Neuron (in vitro differentiated cells): ENCODE results near the gene BRD8.
"Not testable (repeated sequence)": the region's sequence is repeated elsewhere in the genome, so short reads cannot be mapped to it uniquely, and the experiment has no call there.

ENCODE experiments used
- H2AFZ ChIP-seq: one replicate; pipeline ENCODE4 v1.6.1; 2013; ENCODE audit warnings: low read depth, mild to moderate bottlenecking, inconsistent platforms, low read length, moderate library complexity
- H3K27me3 ChIP-seq: one replicate; pipeline ENCODE4 v1.6.1; 2013; ENCODE audit warnings: low read length; ENCODE audit not compliant: insufficient read depth
- H3K36me3 ChIP-seq: one replicate; pipeline ENCODE4 v1.6.1; 2013; ENCODE audit warnings: low read length; ENCODE audit not compliant: insufficient read depth
- H3K4me1 ChIP-seq: one replicate; pipeline ENCODE4 v1.6.1; 2013; ENCODE audit warnings: low read length; ENCODE audit not compliant: insufficient read depth
- H3K4me3 ChIP-seq: 2 replicates; pipeline ENCODE4 v1.5.1; 2013; ENCODE audit warnings: mild to moderate bottlenecking, low read length, moderate library complexity
- H3K9me3 ChIP-seq: one replicate; pipeline ENCODE4 v1.6.1; 2013; ENCODE audit warnings: low read length

The BRD8 gene

DNA sequence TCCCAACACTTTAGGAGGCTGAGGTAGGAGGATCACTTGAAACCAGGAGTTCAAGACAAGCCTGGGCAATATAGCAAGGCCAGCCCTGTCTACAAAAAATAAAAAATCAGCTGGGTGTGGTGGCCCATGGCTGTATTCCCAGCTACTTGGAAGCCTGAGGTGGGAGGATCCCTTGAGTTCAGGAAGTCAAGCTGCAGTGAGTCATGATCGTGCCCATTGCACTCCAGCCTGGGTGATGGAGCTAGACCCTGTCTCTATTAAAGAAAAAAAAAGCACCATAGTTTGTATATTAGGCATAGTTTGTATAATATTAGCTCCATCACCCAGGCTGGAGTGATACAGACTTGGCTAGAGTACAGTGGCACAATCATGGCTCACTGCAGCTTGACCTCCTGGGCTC lies 29.6 kb downstream of the BRD8 start:
- no peaks in the 10 kb centered on the region for H3K4me1 ChIP-seq
- H3K36me3 ChIP-seq = no peaks in the 10 kb centered on the region
- no peaks in the 10 kb centered on the region for H3K27me3 ChIP-seq
- no peak overlapping the region for H2AFZ ChIP-seq
- no peak overlapping the region for H3K4me3 ChIP-seq
- no peaks in the 10 kb centered on the region for H3K9me3 ChIP-seq

DNA sequence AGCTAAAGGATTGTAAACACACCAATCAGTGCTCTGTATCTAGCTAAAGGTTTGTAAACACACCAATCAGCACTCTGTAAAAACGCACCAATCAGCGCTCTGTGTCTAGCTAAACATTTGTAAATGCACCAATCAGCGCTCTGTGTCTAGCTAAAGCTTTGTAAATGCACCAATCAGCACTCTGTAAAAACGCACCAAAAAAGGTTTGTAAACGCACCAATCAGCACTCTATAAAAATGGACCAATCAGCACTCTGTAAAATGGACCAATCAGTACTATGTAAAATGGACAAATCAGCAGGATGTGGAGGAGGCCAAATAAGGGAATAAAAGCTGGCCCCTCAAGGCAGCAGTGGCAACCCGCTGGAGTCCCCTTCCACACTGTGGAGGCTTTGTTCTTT lies 34.9 kb downstream of the BRD8 start:
- not testable (repeated sequence) for H2AFZ ChIP-seq, H3K36me3 ChIP-seq, H3K4me1 ChIP-seq, H3K4me3 ChIP-seq, H3K9me3 ChIP-seq, H3K27me3 ChIP-seq

DNA sequence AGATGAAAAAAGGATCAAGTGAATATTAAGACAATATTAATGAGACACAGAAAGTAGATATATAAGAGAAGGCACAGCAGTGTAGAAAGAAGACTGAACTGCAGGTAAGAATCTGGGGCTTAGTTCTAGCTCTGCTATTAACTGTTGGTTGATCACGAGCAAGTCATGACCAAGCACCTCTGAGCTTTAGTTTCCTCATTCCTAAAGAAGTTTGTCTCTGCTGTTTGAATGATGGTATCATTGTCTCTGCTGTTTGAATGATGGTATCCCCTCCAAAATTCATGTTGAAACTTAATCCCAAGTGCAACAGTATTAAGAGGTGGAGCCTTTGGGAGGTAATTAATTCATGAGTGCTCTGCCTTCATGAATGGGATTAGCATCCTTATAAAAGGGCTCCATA lies 36.7 kb downstream of the BRD8 start:
- Histone ChIP-seq H3K9me3 (no peaks in the 10 kb centered on the region), H2AFZ (no peak overlapping the region), H3K4me3 (no peak overlapping the region), H3K4me1 (peaks cover 12% of the 10 kb centered on the region), H3K36me3 (no peaks in the 10 kb centered on the region), H3K27me3 (no peaks in the 10 kb centered on the region)

DNA sequence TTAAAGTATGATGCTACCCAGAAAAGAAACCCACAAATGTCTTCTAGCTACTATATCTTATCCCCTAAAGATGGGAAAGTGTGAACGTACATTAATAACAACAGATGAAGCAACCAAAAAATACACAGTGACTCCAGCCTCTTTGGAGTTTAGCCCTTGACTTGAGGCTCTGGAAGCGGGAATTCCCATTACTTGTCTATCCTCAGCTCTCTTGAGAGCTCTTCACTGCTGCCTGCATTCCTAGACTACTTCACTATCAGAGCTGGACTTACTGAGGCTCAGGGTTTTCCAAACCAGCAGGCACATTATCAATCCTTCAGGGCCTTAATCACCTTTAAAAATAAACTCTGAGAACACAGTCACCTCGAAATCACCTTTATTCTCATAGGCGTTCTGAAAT lies 38.2 kb downstream of the BRD8 start:
- Histone ChIP-seq H3K9me3 (no peaks in the 10 kb centered on the region), H3K4me3 (no peak overlapping the region), H2AFZ (no peak overlapping the region), H3K27me3 (no peaks in the 10 kb centered on the region), H3K4me1 (peaks cover 12% of the 10 kb centered on the region), H3K36me3 (no peaks in the 10 kb centered on the region)

DNA sequence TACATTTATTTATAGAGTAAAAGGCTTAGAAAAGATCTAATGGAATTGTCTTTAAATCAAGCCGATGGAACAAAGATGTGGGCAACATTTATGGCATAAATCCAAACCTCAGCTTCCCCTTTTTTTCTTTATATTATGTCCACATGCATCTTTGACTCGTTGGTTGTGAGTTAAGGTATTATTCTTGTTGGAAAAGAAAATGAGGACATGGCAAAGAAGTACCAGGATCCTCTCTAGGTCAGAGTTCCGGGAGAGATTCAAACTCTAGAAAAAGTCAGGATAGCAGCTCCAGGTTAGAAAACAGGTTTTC lies 38.7 kb downstream of the BRD8 start:
- H3K4me3 ChIP-seq = peak overlapping the region; percentile 99
- peak overlapping the region; percentile 98 for H2AFZ ChIP-seq
- H3K27me3 ChIP-seq = no peaks in the 10 kb centered on the region
- no peaks in the 10 kb centered on the region for H3K36me3 ChIP-seq
- H3K9me3 ChIP-seq = no peaks in the 10 kb centered on the region
- peaks cover 12% of the 10 kb centered on the region for H3K4me1 ChIP-seq

DNA sequence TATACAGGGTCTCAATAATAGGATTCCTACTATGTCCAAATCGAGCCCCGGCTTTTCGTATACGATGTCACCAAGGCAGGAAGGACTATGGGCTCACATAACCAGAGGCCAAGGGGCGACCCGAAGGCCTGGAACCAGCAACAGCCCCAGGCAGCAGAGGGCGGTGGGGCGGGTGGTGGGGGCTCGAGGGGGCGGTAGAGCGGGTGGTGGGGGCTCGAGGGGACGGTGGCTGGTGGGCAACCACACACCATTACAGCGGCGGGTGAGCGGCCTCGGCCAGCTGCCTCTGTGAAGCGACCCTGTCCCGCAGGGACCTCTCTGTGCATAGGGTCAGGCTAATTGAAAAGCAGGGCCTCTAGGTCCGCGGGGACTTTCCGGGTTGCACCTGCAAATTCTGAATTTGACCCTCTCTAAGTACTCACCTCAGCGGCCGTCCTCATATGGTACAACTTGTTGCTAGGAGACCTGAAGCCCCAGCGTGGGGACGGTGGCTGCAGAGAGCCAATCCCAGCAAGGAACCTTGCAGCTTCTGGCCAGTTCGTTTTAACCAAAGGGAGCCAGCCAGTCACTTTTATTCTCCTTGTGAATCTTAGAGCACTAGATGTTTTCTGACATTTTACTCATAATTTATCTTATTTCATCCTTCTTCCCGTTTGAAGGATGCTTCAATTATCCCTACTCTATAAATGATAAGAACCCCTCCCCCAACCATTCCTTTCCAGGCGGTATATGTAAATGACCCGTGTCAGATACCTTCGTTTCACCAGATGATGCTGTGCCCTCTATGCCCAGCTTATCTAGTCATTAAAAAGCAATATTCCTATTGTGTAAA lies 39.3 kb downstream of the BRD8 start, which contains the start of gene NME5:
TSS of gene NME5 (minus strand) at position 480 of the 832 bp plus-strand sequence. CDS start 648 bp downstream, outside the sequence.
- Histone ChIP-seq H3K4me1 (peaks cover 12% of the 10 kb centered on the region), H3K36me3 (no peaks in the 10 kb centered on the region), H3K27me3 (no peaks in the 10 kb centered on the region), H2AFZ (peak within 1 kb of the TSS; percentile 98), H3K9me3 (no peaks in the 10 kb centered on the region), H3K4me3 (peak within 1 kb of the TSS; percentile 99)

DNA sequence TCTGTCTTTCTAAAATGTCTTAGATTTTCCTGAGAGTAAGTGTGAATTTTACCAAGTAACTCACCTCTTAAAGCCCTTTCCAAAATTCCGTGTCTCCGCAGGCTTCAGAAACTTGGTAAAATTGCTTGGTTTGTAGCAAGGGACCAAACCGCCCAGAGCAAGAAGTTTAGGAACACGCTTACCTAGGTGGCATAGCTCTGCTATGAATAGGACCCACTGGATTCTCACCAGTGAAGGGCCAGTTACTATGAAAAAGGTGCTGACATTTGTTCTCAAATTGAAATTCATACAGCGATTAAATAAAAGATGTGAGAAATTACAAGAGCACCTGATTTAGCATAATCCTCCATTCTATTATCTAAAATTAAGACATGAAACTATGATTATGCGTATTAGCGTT lies 45.9 kb downstream of the BRD8 start:
- H3K4me1 ChIP-seq = no peaks in the 10 kb centered on the region
- H3K36me3 ChIP-seq = no peaks in the 10 kb centered on the region
- H3K9me3 ChIP-seq = no peaks in the 10 kb centered on the region
- no peaks in the 10 kb centered on the region for H3K27me3 ChIP-seq
- no peak overlapping the region for H2AFZ ChIP-seq
- H3K4me3 ChIP-seq = no peak overlapping the region

DNA sequence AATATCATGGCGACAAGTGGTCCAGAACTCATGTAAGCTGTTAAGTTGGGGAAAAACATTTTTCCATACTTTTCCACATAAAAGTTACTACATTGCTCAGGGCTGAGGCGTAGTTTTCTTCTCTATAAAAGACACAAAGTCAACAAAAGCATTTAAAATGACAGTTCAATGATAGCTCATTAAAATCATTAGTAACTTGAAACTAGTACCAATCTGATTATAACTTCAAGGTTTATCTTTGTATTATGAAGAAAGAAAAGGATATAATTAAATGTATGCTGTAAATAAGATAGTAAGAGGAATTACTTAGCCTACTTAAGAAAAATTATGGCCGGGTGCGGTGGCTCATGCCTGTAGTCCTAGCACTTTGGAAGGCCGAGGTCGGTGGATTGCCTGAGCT lies 49.1 kb downstream of the BRD8 start:
- Histone ChIP-seq H3K36me3 (no peaks in the 10 kb centered on the region), H3K4me3 (no peak overlapping the region), H2AFZ (no peak overlapping the region), H3K4me1 (no peaks in the 10 kb centered on the region), H3K27me3 (no peaks in the 10 kb centered on the region), H3K9me3 (no peaks in the 10 kb centered on the region)

DNA sequence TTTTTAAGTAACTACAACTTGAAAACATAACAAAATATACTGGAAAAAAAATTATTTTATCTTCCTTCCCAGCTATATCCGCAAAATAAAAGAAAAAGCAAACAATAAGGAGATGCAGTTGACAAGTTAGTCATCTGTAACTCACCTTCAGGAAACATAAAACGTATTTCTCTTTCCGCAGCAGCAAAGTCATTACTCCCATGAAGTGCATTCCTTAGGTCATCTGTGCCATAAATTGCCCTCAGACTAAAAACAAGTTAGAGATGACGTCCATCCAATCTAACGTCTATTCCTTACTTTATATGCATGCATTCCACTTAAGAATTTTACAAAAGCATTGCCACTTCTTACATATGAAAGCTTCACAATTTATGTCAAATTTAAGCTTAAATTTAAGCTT lies 50.1 kb downstream of the BRD8 start:
- no peak overlapping the region for H2AFZ ChIP-seq
- H3K36me3 ChIP-seq = no peaks in the 10 kb centered on the region
- H3K4me3 ChIP-seq = no peak overlapping the region
- H3K4me1 ChIP-seq = no peaks in the 10 kb centered on the region
- no peaks in the 10 kb centered on the region for H3K27me3 ChIP-seq
- no peaks in the 10 kb centered on the region for H3K9me3 ChIP-seq

DNA sequence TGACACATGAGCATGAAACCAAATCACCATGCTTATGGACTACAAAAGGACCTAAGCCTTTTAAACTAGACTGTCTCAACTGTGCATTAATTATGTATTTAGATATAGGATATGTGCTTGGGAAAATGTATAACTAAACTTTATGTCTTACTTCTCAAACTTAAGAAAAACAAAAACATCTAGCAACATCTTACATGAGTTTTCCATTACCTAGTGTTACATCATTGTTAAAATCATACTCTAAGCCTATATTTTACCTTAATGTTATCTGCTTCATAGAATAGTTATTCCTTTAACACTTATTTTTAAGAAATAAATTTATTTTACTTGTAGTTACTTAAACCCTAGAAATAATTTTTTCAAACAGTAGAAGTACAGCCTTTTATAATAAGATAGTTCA lies 63.2 kb downstream of the BRD8 start:
- Histone ChIP-seq H3K27me3 (no peaks in the 10 kb centered on the region), H3K36me3 (no peaks in the 10 kb centered on the region), H3K4me1 (peaks cover 5% of the 10 kb centered on the region), H2AFZ (no peak overlapping the region), H3K9me3 (no peaks in the 10 kb centered on the region), H3K4me3 (no peak overlapping the region)

DNA sequence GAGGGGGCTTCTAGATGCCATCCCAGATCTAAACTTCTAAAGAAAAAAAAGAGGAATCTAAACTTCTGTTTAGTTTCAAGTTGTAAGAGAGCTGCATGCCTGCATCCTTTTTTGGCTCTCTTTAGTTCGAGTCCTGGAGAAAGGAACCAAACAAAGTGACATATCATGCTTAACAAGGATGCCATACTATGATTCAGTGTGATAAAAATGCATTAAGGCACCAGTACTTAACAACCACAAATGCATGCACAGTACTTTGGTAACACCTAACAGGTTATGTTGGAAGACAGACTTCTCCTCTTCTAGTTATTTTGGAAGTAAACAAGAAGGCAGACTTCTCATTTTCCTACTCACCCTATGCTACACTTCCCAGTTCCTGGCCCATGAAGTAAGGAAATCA lies 66.5 kb downstream of the BRD8 start:
- Histone ChIP-seq H3K4me3 (no peak overlapping the region), H3K9me3 (no peaks in the 10 kb centered on the region), H3K36me3 (no peaks in the 10 kb centered on the region), H3K27me3 (no peaks in the 10 kb centered on the region), H3K4me1 (peaks cover 5% of the 10 kb centered on the region), H2AFZ (no peak overlapping the region)

DNA sequence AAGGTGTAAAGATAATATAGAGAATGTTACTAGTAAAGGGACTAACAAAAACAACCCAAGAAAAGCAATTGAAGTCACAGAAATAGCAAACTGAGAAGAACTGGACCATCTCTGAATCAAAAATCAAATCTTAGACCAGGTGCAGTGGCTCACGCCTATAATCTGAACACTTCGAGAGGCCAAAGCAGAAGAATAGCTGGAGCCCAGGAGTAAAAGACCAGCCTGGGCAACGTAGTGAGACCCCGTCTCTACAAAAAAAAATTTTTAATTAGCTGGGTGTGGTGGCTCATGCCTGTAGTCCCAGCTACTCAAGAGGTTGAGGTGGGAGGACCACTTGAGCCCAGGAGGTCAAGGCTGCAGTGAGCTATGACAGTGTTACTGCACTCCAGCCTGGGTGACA lies 67.2 kb downstream of the BRD8 start:
- no peak overlapping the region for H3K4me3 ChIP-seq

DNA sequence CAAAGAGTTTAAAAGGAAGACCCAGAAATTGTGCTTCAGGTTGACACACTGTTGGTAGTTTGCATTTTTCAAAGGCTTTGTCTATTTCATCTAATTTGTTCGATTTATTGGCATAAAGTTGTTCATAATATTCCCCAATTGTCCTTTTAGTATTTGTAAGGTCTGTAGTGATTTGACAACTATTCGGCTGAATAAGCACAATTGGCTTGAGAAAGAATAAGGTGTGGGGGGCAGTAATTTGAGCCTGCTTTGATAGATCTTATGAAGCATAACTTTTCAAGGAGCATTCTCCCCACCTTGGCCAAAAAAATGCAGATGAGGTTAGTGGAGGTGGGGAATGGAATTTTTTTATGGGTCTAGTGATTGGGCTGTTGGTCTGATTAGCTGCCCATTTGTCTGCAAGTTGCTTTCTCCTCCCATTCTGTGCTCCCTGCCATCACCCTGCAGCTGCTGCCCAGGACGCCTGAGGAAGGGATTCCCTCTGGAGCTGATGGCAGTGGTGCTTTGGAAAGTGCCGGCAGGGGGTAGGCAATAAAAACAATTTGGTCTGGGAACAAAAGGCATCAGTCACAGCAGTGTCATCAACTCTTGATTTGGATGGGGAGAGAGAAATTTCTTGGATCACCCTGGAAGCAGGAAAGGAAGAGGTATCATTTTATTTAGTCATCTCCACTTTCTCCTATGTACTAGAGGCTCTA lies 68.0 kb downstream of the BRD8 start:
- no peak overlapping the region for H2AFZ ChIP-seq
- H3K4me1 ChIP-seq = peaks cover 5% of the 10 kb centered on the region
- H3K36me3 ChIP-seq = no peaks in the 10 kb centered on the region
- no peaks in the 10 kb centered on the region for H3K9me3 ChIP-seq
- H3K27me3 ChIP-seq = no peaks in the 10 kb centered on the region
- H3K4me3 ChIP-seq = no peak overlapping the region

More for the DNA sequence above, 67.2 kb downstream of the BRD8 start:
- Histone ChIP-seq H2AFZ (no peak overlapping the region), H3K9me3 (no peaks in the 10 kb centered on the region), H3K36me3 (no peaks in the 10 kb centered on the region), H3K4me1 (peaks cover 5% of the 10 kb centered on the region), H3K27me3 (no peaks in the 10 kb centered on the region)
